NCI-H1048 (cell line): ENCODE data around the gene SMAD5.

Source experiments
- DNase-seq: peaks from one replicate; lab custom pipeline; 2025; lab: John Stamatoyannopoulos, UW

SMAD5 gene

GRCh38 chr5:136222580-136223235, 90.1 kb downstream of the SMAD5 start:
- no peak for DNase-seq

- no peak for DNase-seq
Observed at GRCh38 chr5:136225796-136226195, 93.2 kb downstream of the SMAD5 start.

DNA sequence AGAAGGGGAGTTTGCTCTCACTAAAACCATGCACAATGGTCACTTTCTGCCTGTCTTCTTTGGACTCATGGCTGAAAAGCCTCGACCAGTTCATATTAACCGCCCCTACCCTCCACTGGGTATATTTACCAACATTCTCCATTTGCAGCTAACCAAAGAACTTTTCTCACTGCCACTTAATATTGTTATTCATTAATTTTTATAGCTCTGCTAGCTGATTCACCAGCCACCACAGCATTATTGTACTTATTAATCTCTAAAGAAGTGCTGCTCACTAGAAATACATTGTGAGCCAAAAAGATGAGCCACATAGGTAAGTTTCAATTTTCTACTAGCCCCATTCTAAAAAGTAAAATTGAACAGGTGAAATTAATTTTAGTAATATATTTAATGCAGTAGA, 93.8 kb downstream of the SMAD5 start:
- DNase-seq, result no peak

- no peak for DNase-seq
Observed at GRCh38 chr5:136228136-136228757, 95.6 kb downstream of the SMAD5 start.

GRCh38 chr5:136230176-136230575, 97.5 kb downstream of the SMAD5 start:
- no peak for DNase-seq

GRCh38 chr5:136232316-136232715, 99.7 kb downstream of the SMAD5 start:
- no peak for DNase-seq
